RWPE1 (cell line): ENCODE results near the gene DTD1.

Source experiments
- CTCF ChIA-PET: fragments of 350-600 bp; sonication (Branson Sonifier 250); formaldehyde crosslinking; extraction: SDS; loops from one replicate; lab custom pipeline; 2021; lab: Yijun Ruan, JAX
- POLR2A ChIA-PET: fragments of 400-600 bp; formaldehyde crosslinking; extraction: SDS; loops from one replicate; lab custom pipeline; 2020; ENCODE audit warnings: antibody characterized with exemption; ENCODE audit not compliant: low non-redundant PET; lab: Yijun Ruan, JAX
- DNase-seq: peaks from one replicate; pipeline ENCODE4 v3.0.0; 2012; ENCODE audit warnings: low spot score
- H3K27ac ChIP-seq: fragments of 450-650 bp; 2 replicates; pipeline ENCODE4 v1.5.1; 2017
- CTCF ChIP-seq: fragments of 450-650 bp; conservative IDR thresholded peaks from 2 replicates; pipeline ENCODE4 v1.5.1; 2017; ENCODE audit warnings: low read depth, mild to moderate bottlenecking

The DTD1 gene

DNA sequence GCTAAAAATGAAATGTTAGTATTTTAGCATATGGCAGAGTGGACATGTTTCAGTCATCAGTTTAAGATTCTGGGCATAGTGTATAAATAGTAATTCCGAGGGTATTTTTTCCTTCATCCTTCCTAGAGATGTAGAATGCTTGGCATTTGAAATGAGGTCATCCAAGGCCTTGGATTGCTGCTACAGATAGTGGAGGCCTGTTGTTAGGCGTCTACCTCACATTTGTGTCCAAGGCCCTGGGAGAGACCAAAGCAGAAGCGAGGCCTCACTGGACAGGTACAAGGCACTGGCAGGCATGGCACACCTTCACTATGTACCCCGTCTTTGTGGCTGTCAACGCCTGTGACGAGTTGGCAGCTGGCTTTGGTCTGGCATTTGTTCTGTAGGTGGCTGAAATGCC, 58.0 kb downstream of the DTD1 start:
- no peak for DNase-seq
- TF ChIP-seq CTCF = no peak
- ChIA-PET CTCF (interaction anchor here (0.5 kb wide), 1 partner anchor 187 kb away, joined by 6 read pairs; no protein-coding TSS in a partner anchor), POLR2A (no interaction called here)
- H3K27ac ChIP-seq = no peak overlapping the region

- TF ChIP-seq CTCF = no peak
- POLR2A ChIA-PET = no interaction called here
- no peak for DNase-seq
- CTCF ChIA-PET = interaction anchor here (0.5 kb wide), 1 partner anchor 12 kb away, joined by 4 read pairs; no protein-coding TSS in a partner anchor
- H3K27ac ChIP-seq = no peak overlapping the region
These were observed 59.9 kb downstream of the DTD1 start for GRCh38 chr20:18647777-18648176.

GRCh38 chr20:18650224-18650623, 62.4 kb downstream of the DTD1 start:
- no peak overlapping the region for H3K27ac ChIP-seq
- DNase-seq = no peak
- no peak for TF ChIP-seq CTCF
- CTCF ChIA-PET = no interaction called here
- POLR2A ChIA-PET = no interaction called here

DNA sequence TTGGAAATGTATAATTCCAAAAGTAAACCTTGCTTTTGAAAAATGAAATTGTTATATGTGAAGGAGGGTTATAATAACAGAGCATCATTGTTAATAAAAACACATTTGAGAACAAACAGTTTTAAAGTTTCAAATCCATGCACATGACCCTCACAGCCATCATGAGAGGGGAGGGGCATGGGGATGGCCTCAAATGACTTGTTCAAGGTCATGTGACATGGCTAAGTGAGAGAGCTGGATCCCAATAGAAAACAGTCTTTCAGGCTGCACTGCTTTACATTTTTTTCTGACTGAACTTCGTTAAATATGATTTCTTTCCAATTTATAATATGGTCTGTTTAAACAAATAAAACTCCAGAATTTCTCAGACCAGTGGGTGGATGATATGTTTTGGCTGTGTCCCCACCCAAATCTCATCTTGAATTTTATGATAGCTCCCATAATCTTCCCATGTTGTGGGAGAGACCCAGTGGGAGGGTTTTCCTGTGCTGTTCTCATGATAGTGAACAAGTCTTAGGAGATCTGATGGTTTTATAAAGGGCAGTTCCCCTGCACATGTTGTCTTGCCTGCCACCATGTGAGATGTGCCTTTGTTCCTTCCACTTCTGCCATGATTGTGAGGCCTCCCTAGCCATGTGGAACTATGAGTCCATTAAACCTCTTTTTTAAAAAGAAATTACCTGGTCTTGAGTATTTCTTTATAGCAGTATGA, 66.0 kb downstream of the DTD1 start:
- TF ChIP-seq CTCF = no peak
- DNase-seq = no peak
- POLR2A ChIA-PET = no interaction called here
- CTCF ChIA-PET = no interaction called here
- H3K27ac ChIP-seq = no peak overlapping the region

DNA sequence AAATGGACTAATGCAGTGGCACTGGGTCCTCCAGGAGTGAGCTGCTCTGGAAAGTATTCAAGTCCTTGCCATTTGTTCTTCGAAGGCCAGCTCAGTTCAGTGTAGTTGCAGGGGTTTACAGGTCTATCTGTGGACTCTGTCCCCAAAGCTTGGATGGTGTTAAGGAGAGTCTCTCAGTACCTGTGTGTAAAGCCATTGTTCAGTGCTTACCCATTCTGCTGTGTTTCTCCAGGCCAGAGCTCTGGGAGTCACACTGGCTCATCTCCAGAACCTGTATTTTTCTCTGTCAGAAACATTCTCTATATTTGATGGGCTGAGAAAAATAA, 66.6 kb downstream of the DTD1 start:
- DNase-seq = no peak
- CTCF ChIA-PET = no interaction called here
- no peak overlapping the region for H3K27ac ChIP-seq
- TF ChIP-seq CTCF = no peak
- POLR2A ChIA-PET = no interaction called here

DNA sequence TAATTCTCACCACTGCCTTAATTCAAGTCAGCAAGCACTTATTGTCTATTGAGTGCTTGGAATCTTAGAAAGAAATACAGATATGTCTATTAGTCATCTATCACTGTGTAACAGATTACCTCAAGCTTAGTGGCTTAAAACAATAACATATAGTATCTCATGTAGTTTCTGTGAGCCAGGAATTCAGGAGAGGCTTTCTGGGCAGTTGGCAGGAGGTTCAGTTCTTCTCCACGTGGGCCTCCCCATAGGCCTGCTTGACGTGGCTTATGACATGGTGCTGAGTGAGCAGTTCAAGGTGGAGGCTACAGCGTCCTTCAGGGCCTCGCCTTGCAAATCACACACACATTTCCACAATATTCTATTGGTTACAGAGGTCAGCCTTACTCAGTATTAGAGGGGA, 69.7 kb downstream of the DTD1 start:
- no peak for DNase-seq
- ChIA-PET CTCF (interaction anchor here (1.3 kb wide), 1 partner anchor 15 kb away, joined by 3 read pairs; no protein-coding TSS in a partner anchor), POLR2A (no interaction called here)
- TF ChIP-seq CTCF = no peak
- H3K27ac ChIP-seq = no peak overlapping the region
